H1 (cell line): ENCODE results near the gene CACNA2D1. TPM values are rescaled to one million over a fixed set of nuclear protein-coding genes. Genes with fewer than 3 reads are reported as not detected.

Experiments used
- CTCF ChIA-PET: fragments of 300-600 bp; sonication (Branson Sonifier 250); formaldehyde crosslinking; loops from one replicate; lab custom pipeline; 2021; ENCODE audit not compliant: partially characterized antibody; lab: Charles Lee
- POLR2A ChIA-PET: fragments of 300-600 bp; sonication (Branson Sonifier 250); formaldehyde crosslinking; loops from one replicate; lab custom pipeline; 2021; ENCODE audit warnings: inconsistent platforms; ENCODE audit not compliant: partially characterized antibody; lab: Charles Lee
- DNase-seq, 2 experiments: peaks; one replicate each; pipeline versions ENCODE4 v3.0.0 to v3.0.0-alpha.2; 2010 to 2022; ENCODE audit warnings: low spot score in 2 of 2, low read depth in 1 of 2, mixed read lengths in 1 of 2
- FAIRE-seq: peaks from 2 replicates; lab custom pipeline; 2011; peaks lifted over from hg19 to GRCh38; lab: Jason Lieb, UNC
- H2AFZ ChIP-seq: 2 replicates; pipeline ENCODE4 v1.8.1; 2012; ENCODE audit warnings: low read length, inconsistent platforms
- H2AK5ac ChIP-seq: 2 replicates; pipeline ENCODE4 v1.6.1; 2013; ENCODE audit warnings: low read depth, low read length
- H2BK120ac ChIP-seq: replicated peaks from 2 replicates; pipeline ENCODE3; 2013; ENCODE audit warnings: low read depth, low read length, inconsistent platforms
- H2BK12ac ChIP-seq: 2 replicates; pipeline ENCODE4 v1.6.1; 2013; ENCODE audit warnings: low read depth, low read length
- H2BK15ac ChIP-seq: 2 replicates; pipeline ENCODE4 v1.6.1; 2013; ENCODE audit warnings: low read length
- H2BK20ac ChIP-seq: 2 replicates; pipeline ENCODE4 v1.6.1; 2013; ENCODE audit warnings: low read length
- H2BK5ac ChIP-seq: 2 replicates; pipeline ENCODE4 v1.6.1; 2013; ENCODE audit warnings: low read depth, low read length
- H3K14ac ChIP-seq: 2 replicates; pipeline ENCODE4 v1.6.1; 2013; ENCODE audit warnings: inconsistent platforms; ENCODE audit not compliant: insufficient read length
- H3K18ac ChIP-seq: 2 replicates; pipeline ENCODE4 v1.6.1; 2013; ENCODE audit warnings: low read length; ENCODE audit errors: extremely low read depth
- H3K23ac ChIP-seq: 2 replicates; pipeline ENCODE4 v1.6.1; 2013; ENCODE audit warnings: inconsistent platforms; ENCODE audit not compliant: insufficient read length
- H3K23me2 ChIP-seq: 2 replicates; pipeline ENCODE4 v1.6.1; 2013; ENCODE audit warnings: low read depth, low read length
- H3K27ac ChIP-seq: 2 replicates; pipeline ENCODE4 v1.6.1; 2011; ENCODE audit warnings: low read depth, low read length, inconsistent platforms
- H3K27me3 ChIP-seq, 4 experiments: replicated peaks in 1 of 4; 1 replicate in 1 of 4; 2 replicates in 3 of 4; pipeline versions ENCODE4 v1.6.1 to v1.8.1; 2011 to 2013; ENCODE audit warnings: low read length in 3 of 4, mild to moderate bottlenecking in 3 of 4, inconsistent platforms in 2 of 4, mixed read lengths in 2 of 4, moderate library complexity in 1 of 4; ENCODE audit not compliant: control insufficient read depth in 3 of 4, insufficient read depth in 3 of 4; ENCODE audit errors: extremely low read depth in 1 of 4
- H3K36me3 ChIP-seq, 4 experiments: 2 replicates each; pipeline versions ENCODE4 v1.6.1 to v1.8.1; 2011 to 2013; ENCODE audit warnings: mild to moderate bottlenecking in 4 of 4, low read length in 3 of 4, moderate library complexity in 2 of 4, control low read depth in 1 of 4, inconsistent platforms in 1 of 4; ENCODE audit not compliant: insufficient read depth in 4 of 4, control insufficient read depth in 2 of 4
- H3K4ac ChIP-seq: replicated peaks from 2 replicates; pipeline ENCODE3; 2013; ENCODE audit warnings: low read length, low read depth, mixed read lengths, inconsistent platforms; ENCODE audit not compliant: insufficient read length
- H3K4me1 ChIP-seq, 4 experiments: replicated peaks in 1 of 4; 1 replicate in 1 of 4; 2 replicates in 3 of 4; pipeline versions ENCODE4 v1.6.1 to v1.8.1; 2011 to 2013; ENCODE audit warnings: low read length in 3 of 4, inconsistent platforms in 2 of 4, mixed read lengths in 1 of 4; ENCODE audit not compliant: insufficient read depth in 4 of 4, control insufficient read depth in 3 of 4
- H3K4me2 ChIP-seq, 2 experiments: 2 replicates each; pipeline versions ENCODE4 v1.6.1 to v1.8.1; 2011 to 2013; ENCODE audit warnings: low read depth in 2 of 2, low read length in 2 of 2, control low read depth in 1 of 2, inconsistent platforms in 1 of 2, mild to moderate bottlenecking in 1 of 2; ENCODE audit not compliant: insufficient read depth in 1 of 2
- H3K4me3 ChIP-seq, 4 experiments: fragments of 200-600, 300-600 bp in 1 of 4; sonication (generic), shearing (Covaris generic), sonication (Bioruptor Twin) in 1 of 4; 2 replicates each; pipeline versions ENCODE4 v1.5.1 to v1.8.1; 2011 to 2016; ENCODE audit warnings: low read length in 4 of 4, low read depth in 3 of 4, control low read depth in 2 of 4, inconsistent platforms in 2 of 4, mild to moderate bottlenecking in 2 of 4, mixed read lengths in 1 of 4, moderate library complexity in 1 of 4; ENCODE audit not compliant: insufficient read depth in 2 of 4; ENCODE audit errors: extremely low read depth in 1 of 4
- H3K56ac ChIP-seq: replicated peaks from 2 replicates; pipeline ENCODE3; 2013; ENCODE audit warnings: low read depth, mild to moderate bottlenecking, mixed read lengths, low read length, inconsistent platforms; ENCODE audit not compliant: insufficient read length
- H3K79me1 ChIP-seq: 2 replicates; pipeline ENCODE4 v1.6.1; 2013; ENCODE audit warnings: low read depth, low read length, control low read depth
- H3K79me2 ChIP-seq, 2 experiments: 2 replicates each; pipeline versions ENCODE4 v1.6.1 to v1.8.1; 2012 to 2013; ENCODE audit warnings: low read length in 2 of 2, mild to moderate bottlenecking in 2 of 2, inconsistent platforms in 1 of 2; ENCODE audit not compliant: insufficient read depth in 2 of 2, control insufficient read depth in 1 of 2
- H3K9ac ChIP-seq, 4 experiments: replicated peaks in 1 of 4; 1 replicate in 1 of 4; 2 replicates in 3 of 4; pipeline versions ENCODE4 v1.6.1 to v1.8.1; 2011 to 2013; ENCODE audit warnings: low read depth in 3 of 4, low read length in 3 of 4, control low read depth in 2 of 4, mild to moderate bottlenecking in 2 of 4, moderate library complexity in 2 of 4, inconsistent platforms in 1 of 4; ENCODE audit errors: extremely low read depth in 1 of 4
- H3K9me3 ChIP-seq, 2 experiments: 2 replicates each; pipeline versions ENCODE4 v1.6.1 to v1.8.1; 2012 to 2013; ENCODE audit warnings: mild to moderate bottlenecking in 2 of 2, moderate library complexity in 2 of 2, control low read depth in 1 of 2, inconsistent platforms in 1 of 2, low read depth in 1 of 2, low read length in 1 of 2, mixed read lengths in 1 of 2; ENCODE audit not compliant: insufficient read depth in 2 of 2
- H4K20me1 ChIP-seq, 2 experiments: replicated peaks in 1 of 2; 2 replicates each; pipeline versions ENCODE3 to v1.8.1; 2011 to 2013; ENCODE audit warnings: inconsistent platforms in 2 of 2, low read length in 2 of 2, mild to moderate bottlenecking in 1 of 2; ENCODE audit not compliant: insufficient read depth in 2 of 2, control insufficient read depth in 1 of 2
- H4K5ac ChIP-seq: 2 replicates; pipeline ENCODE4 v1.6.1; 2013; ENCODE audit warnings: low read length, low read depth, mixed read lengths, inconsistent platforms; ENCODE audit not compliant: insufficient read length
- H4K8ac ChIP-seq: 2 replicates; pipeline ENCODE4 v1.8.0; 2013; ENCODE audit warnings: mild to moderate bottlenecking, moderate library complexity, low read length, inconsistent platforms; ENCODE audit not compliant: insufficient read depth; ENCODE audit errors: extremely low read depth
- H4K91ac ChIP-seq: replicated peaks from 2 replicates; pipeline ENCODE3; 2013; ENCODE audit warnings: low read length, mixed read lengths, inconsistent platforms; ENCODE audit not compliant: insufficient read length
- SRF ChIP-seq: IDR thresholded peaks from 2 replicates; pipeline ENCODE4 v1.6.1; 2011; ENCODE audit warnings: mild to moderate bottlenecking, low read depth, low read length, moderate library complexity
- polyA plus RNA-seq, 7 experiments: library from polyadenylated mRNA; depleted of rRNA in 3 of 7; stranded (reverse) in 5 of 7; unstranded in 2 of 7; fragments of >200 nt in 5 of 7; fragments of 200-250 nt in 2 of 7; gene quantifications; 1 replicate in 5 of 7; 2 replicates in 1 of 7; 4 replicates in 1 of 7; pipeline versions ENCODE4 v1.2.1 to v1.2.3, GENCODE V29; 2011 to 2013; ENCODE audit warnings: missing spikeins in 2 of 7, mixed read lengths in 2 of 7
- total RNA-seq: library from RNA; stranded (reverse); fragmentation: NEBNext Ultra II Directional; extraction: Animal tissue kit (Norgen Biotek cat#: 25700); gene quantifications from 2 replicates; pipeline ENCODE4 v1.2.1, GENCODE V29; 2021

The CACNA2D1 gene
- total and polyA plus RNA-seq, 2 of the 8 experiments (the other 6 are each of a cell fraction or from before 2014, with no cell fraction given): 4.3 to 27.3 TPM

DNA sequence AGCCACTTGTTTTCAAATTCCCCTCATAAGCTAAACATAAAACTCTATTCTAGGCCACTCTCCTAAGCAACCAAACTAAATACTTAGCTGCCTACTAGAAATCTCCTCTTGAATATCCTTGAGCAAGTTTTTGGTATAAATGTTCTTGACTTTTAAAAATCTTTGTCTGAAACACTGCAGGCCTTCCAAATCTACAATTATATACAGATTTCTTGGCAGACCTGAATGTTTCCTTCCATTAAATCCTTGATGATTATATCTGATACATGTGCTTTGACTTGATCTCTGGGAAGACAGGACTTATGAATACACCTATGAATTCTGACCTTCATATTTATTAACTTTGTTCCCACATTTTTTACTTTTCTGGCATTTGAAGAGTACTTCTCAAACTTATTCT, 314.5 kb downstream of the CACNA2D1 start:
- POLR2A ChIA-PET: no interaction called here
- CTCF ChIA-PET: no interaction called here

More for the DNA sequence above, 314.5 kb downstream of the CACNA2D1 start:
- H3K23me2 ChIP-seq: no peaks in the 10 kb centered on the region
- no peak overlapping the region for H3K9ac ChIP-seq
- H2BK20ac ChIP-seq: no peak overlapping the region
- no peak overlapping the region for H2BK5ac ChIP-seq
- no peak overlapping the region for H3K23ac ChIP-seq
- H3K56ac ChIP-seq: no peak overlapping the region
- no peak overlapping the region for H4K5ac ChIP-seq
- H2BK120ac ChIP-seq: no peak overlapping the region
- no peaks in the 10 kb centered on the region for H3K79me1 ChIP-seq
- peaks cover 0 to 9% (median 2%) of the 10 kb centered on the region in 4 experiments; a peak in 4 of 8 replicates for H3K36me3 ChIP-seq
- FAIRE-seq (no peak), DNase-seq (no peak)
- no peak overlapping the region for H4K91ac ChIP-seq
- H3K27me3 ChIP-seq: peaks cover 0 to 1% (median 0%) of the 10 kb centered on the region in 4 experiments; a peak in 1 of 7 replicates
- H4K20me1 ChIP-seq: no peaks in the 10 kb centered on the region
- H4K8ac ChIP-seq: no peak overlapping the region
- H3K4me3 ChIP-seq: no peak overlapping the region
- peaks cover 4 to 5% of the 10 kb centered on the region in 2 experiments; a peak in 2 of 4 replicates for H3K9me3 ChIP-seq
- no peaks in the 10 kb centered on the region; a peak in 1 of 7 replicates for H3K4me1 ChIP-seq
- TF ChIP-seq SRF: no peak
- H3K18ac ChIP-seq: no peak overlapping the region
- no peak overlapping the region for H2AFZ ChIP-seq
- H3K79me2 ChIP-seq: no peaks in the 10 kb centered on the region
- no peak overlapping the region for H3K4ac ChIP-seq
- no peak overlapping the region for H3K14ac ChIP-seq
- no peak overlapping the region for H2BK12ac ChIP-seq
- H2AK5ac ChIP-seq: no peak overlapping the region
- no peak overlapping the region for H3K27ac ChIP-seq
- no peak overlapping the region for H3K4me2 ChIP-seq
- H2BK15ac ChIP-seq: no peak overlapping the region
